K562 treated with DMSO at 1 percent for 48 hours (cell line): ENCODE measurements around the gene BRINP3. TPM values are rescaled to one million over a fixed set of nuclear protein-coding genes. Genes with fewer than 3 reads are reported as not detected.

Experiments used
- total RNA-seq: library from RNA; unstranded; fragments of 300-600 nt; gene quantifications from 2 replicates; pipeline ENCODE4 v1.2.3, GENCODE V29; 2022; ENCODE audit warnings: low replicate concordance; ENCODE audit errors: extremely low read depth

The BRINP3 gene
- not detected in 2 replicates for total RNA-seq

DNA sequence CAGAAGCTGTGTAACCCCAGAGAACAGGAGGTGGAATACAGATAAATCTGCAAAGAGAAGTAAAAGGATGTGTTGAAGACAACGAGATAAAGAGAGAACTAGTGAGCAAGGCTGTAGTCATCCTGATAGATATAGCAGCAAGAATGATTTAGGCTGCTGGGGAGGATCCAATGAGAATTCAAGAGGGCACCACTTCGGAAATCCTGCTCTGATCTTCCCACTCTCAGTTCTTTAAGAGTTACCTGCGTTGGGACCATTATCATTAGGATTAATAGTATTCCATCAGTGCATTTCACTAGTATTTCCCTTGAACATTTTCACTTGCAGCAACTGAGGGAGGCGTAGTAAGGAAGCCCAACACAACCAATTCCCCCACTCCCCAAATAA is at the start of gene BRINP3:
TSS of gene BRINP3 (minus strand) at position 103 of the 387 bp plus-strand sequence.

